PC-3 (cell line): ENCODE measurements around the gene SNRPA.

Experiments
- CTCF ChIP-seq: fragments of 300-600 bp; sonication (generic); conservative IDR thresholded peaks from 2 replicates; pipeline ENCODE4 v1.5.1; 2017; ENCODE audit warnings: antibody characterized with exemption, low read depth, mild to moderate bottlenecking, low read length
- EZH2 ChIP-seq: fragments of 300-600 bp; sonication (generic); IDR thresholded peaks from one replicate; pipeline ENCODE4 v1.6.1; 2017; ENCODE audit warnings: antibody characterized with exemption, mild to moderate bottlenecking, low read length; ENCODE audit not compliant: unreplicated experiment

DNA sequence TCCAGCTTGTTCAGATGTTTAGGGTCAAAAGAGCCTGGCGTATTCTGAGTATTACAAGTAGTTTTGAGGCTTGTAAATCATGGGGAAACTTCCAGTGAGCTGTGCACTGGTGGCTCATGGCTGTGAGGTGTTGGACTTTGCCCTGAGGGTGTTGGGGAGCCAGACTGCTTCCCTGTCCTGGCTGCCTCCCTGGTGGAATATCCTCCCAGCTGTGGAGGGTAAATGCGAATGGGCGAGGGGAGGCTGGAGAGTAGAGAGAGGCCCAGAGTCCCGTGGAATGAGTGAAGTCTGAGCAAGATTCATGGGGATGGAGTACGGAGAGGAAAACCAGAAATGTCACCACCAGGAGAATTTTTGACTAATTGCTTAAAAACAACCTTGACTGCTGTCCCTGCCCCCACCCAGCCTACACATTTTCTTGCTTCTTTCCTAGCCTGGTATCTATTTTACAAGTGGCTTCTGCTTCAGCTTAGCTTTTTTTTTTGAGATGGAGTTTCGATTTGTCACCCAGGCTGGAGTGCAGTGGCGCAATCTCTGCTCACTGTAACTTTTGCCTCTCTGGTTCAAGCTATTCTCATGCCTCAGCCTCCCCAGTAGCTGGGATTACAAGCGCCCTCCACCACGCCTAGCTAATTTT is 3.7 kb downstream of the SNRPA start:
- TF ChIP-seq CTCF (no peak), EZH2 (no peak)
